Skeletal muscle tissue (tissue), 4 donors: ENCODE measurements around the gene BEND6. TPM values are rescaled to one million over a fixed set of nuclear protein-coding genes. Genes with fewer than 3 reads are reported as not detected.

Source experiments
- H3K27ac ChIP-seq: one replicate; pipeline ENCODE4 v1.7.0; 2013; ENCODE audit warnings: mild to moderate bottlenecking, low read depth, low read length, inconsistent platforms
- H3K27me3 ChIP-seq, 3 donors: one replicate each; pipeline ENCODE4 v1.7.0; 2013; ENCODE audit warnings: low read length in 3 of 3; ENCODE audit not compliant: control insufficient read depth in 3 of 3, insufficient read depth in 3 of 3
- H3K36me3 ChIP-seq, 3 donors: one replicate each; pipeline ENCODE4 v1.7.0; 2013; ENCODE audit warnings: low read length in 3 of 3; ENCODE audit not compliant: control insufficient read depth in 3 of 3, insufficient read depth in 3 of 3
- H3K4me1 ChIP-seq, 3 donors: one replicate each; pipeline ENCODE4 v1.7.0; 2013; ENCODE audit warnings: low read length in 3 of 3, mild to moderate bottlenecking in 3 of 3; ENCODE audit not compliant: control insufficient read depth in 3 of 3, insufficient read depth in 3 of 3
- H3K4me3 ChIP-seq, 3 donors: one replicate each; pipeline ENCODE4 v1.7.0; 2013; ENCODE audit warnings: low read length in 3 of 3
- H3K9ac ChIP-seq, 3 donors: one replicate each; pipeline ENCODE4 v1.7.0; 2013; ENCODE audit warnings: low read length in 3 of 3, mild to moderate bottlenecking in 3 of 3, moderate library complexity in 2 of 3, low read depth in 1 of 3
- H3K9me3 ChIP-seq, 3 donors: one replicate each; pipeline ENCODE4 v1.7.0; 2013; ENCODE audit warnings: low read length in 3 of 3; ENCODE audit not compliant: control insufficient read depth in 3 of 3
- total RNA-seq: library from RNA; depleted of rRNA; stranded (reverse); fragments of >200 nt; gene quantifications from one replicate; pipeline ENCODE4 v1.2.3, GENCODE V29; 2014
- donor health status: Osteomylitis.

The BEND6 gene
- total RNA-seq, 1 donor from 2014 or later, result not detected

- H3K4me3 ChIP-seq, result no peak overlapping the region
- H3K36me3 ChIP-seq, result no peaks in the 10 kb centered on the region
- no peaks in the 10 kb centered on the region for H3K27me3 ChIP-seq
- no peaks in the 10 kb centered on the region for H3K4me1 ChIP-seq
- no peak overlapping the region for H3K27ac ChIP-seq
- H3K9ac ChIP-seq, result no peak overlapping the region
- H3K9me3 ChIP-seq, result no peaks in the 10 kb centered on the region
Observed at GRCh38 chr6:56965126-56965525, 10.2 kb downstream of the BEND6 start.

GRCh38 chr6:56970849-56971248 lies 15.9 kb downstream of the BEND6 start:
- Histone ChIP-seq H3K9ac (no peak overlapping the region), H3K4me3 (no peak overlapping the region), H3K27me3 (no peaks in the 10 kb centered on the region), H3K27ac (no peak overlapping the region), H3K4me1 (no peaks in the 10 kb centered on the region), H3K36me3 (no peaks in the 10 kb centered on the region), H3K9me3 (no peaks in the 10 kb centered on the region)

- Histone ChIP-seq H3K36me3 (no peaks in the 10 kb centered on the region), H3K4me3 (no peak overlapping the region), H3K9ac (no peak overlapping the region), H3K4me1 (no peaks in the 10 kb centered on the region), H3K27ac (no peak overlapping the region), H3K9me3 (peaks cover 0 to 2% (median 0%) of the 10 kb centered on the region in 3 donors), H3K27me3 (no peaks in the 10 kb centered on the region)
Observed at GRCh38 chr6:56977192-56977591, 22.3 kb downstream of the BEND6 start.

GRCh38 chr6:56978530-56978929 lies 23.6 kb downstream of the BEND6 start:
- Histone ChIP-seq H3K27ac (no peak overlapping the region), H3K9ac (no peak overlapping the region), H3K9me3 (peaks cover 0 to 2% (median 0%) of the 10 kb centered on the region in 3 donors), H3K4me1 (no peaks in the 10 kb centered on the region), H3K4me3 (no peak overlapping the region), H3K36me3 (no peaks in the 10 kb centered on the region), H3K27me3 (no peaks in the 10 kb centered on the region)

- Histone ChIP-seq H3K27me3 (no peaks in the 10 kb centered on the region), H3K9me3 (no peaks in the 10 kb centered on the region), H3K9ac (no peak overlapping the region), H3K27ac (no peak overlapping the region), H3K4me1 (no peaks in the 10 kb centered on the region), H3K4me3 (no peak overlapping the region), H3K36me3 (no peaks in the 10 kb centered on the region)
Observed at GRCh38 chr6:56984361-56984760, 29.5 kb downstream of the BEND6 start.

- no peaks in the 10 kb centered on the region for H3K27me3 ChIP-seq
- no peaks in the 10 kb centered on the region for H3K4me1 ChIP-seq
- H3K9ac ChIP-seq, result no peak overlapping the region
- H3K27ac ChIP-seq, result no peak overlapping the region
- no peaks in the 10 kb centered on the region for H3K36me3 ChIP-seq
- H3K4me3 ChIP-seq, result no peak overlapping the region
- no peaks in the 10 kb centered on the region for H3K9me3 ChIP-seq
Observed at GRCh38 chr6:56984884-56985283, 30.0 kb downstream of the BEND6 start.

- Histone ChIP-seq H3K4me1 (no peaks in the 10 kb centered on the region), H3K36me3 (no peaks in the 10 kb centered on the region), H3K27me3 (no peaks in the 10 kb centered on the region), H3K4me3 (no peak overlapping the region), H3K9me3 (no peaks in the 10 kb centered on the region), H3K27ac (no peak overlapping the region), H3K9ac (no peak overlapping the region)
Observed at GRCh38 chr6:56986611-56987010, 31.7 kb downstream of the BEND6 start.

- no peaks in the 10 kb centered on the region for H3K4me1 ChIP-seq
- no peaks in the 10 kb centered on the region for H3K9me3 ChIP-seq
- H3K4me3 ChIP-seq, result no peak overlapping the region
- H3K36me3 ChIP-seq, result no peaks in the 10 kb centered on the region
- H3K9ac ChIP-seq, result no peak overlapping the region
- no peak overlapping the region for H3K27ac ChIP-seq
- no peaks in the 10 kb centered on the region for H3K27me3 ChIP-seq
Observed at GRCh38 chr6:56988145-56988544, 33.2 kb downstream of the BEND6 start.

- no peaks in the 10 kb centered on the region for H3K27me3 ChIP-seq
- no peaks in the 10 kb centered on the region for H3K9me3 ChIP-seq
- no peak overlapping the region for H3K4me3 ChIP-seq
- H3K9ac ChIP-seq, result no peak overlapping the region
- H3K4me1 ChIP-seq, result no peaks in the 10 kb centered on the region
- no peak overlapping the region for H3K27ac ChIP-seq
- H3K36me3 ChIP-seq, result no peaks in the 10 kb centered on the region
Observed at GRCh38 chr6:56992036-56992435, 37.1 kb downstream of the BEND6 start.

- Histone ChIP-seq H3K9me3 (no peaks in the 10 kb centered on the region), H3K9ac (no peak overlapping the region), H3K27me3 (no peaks in the 10 kb centered on the region), H3K4me3 (no peak overlapping the region), H3K4me1 (no peaks in the 10 kb centered on the region), H3K36me3 (no peaks in the 10 kb centered on the region), H3K27ac (no peak overlapping the region)
Observed at GRCh38 chr6:56992703-56993102, 37.8 kb downstream of the BEND6 start.
